ENCODE results near the gene TEAD2. TPM values are rescaled to one million over a fixed set of nuclear protein-coding genes. Genes with fewer than 3 reads are reported as not detected.

TEAD2 gene
- total RNA-seq, 1 donor from 2014 or later, result 63.8 TPM

DNA sequence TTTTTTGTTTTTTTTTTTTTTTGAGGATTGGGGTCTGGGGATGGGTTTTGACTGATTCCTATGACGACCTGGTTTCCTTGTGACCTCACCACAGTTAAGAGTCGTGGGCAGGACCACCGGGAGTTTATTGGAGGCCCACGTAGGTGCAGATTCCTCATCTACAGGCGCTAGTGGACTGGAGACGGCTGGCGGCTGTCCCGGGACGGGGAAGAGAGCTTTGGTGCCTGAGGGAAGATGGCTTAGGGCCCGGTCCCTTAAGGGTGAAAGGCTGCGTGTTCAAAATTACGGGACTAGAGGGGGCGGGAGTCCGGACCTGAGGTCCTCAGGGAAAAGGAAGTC is 682 bp upstream of the TEAD2 start:
- Mint-ChIP-seq H3K4me3 (ENCODE audit: unreplicated experiment) (no peak overlapping the region), H3K36me3 (ENCODE audit: low read depth) (peaks cover 4% of the 10 kb centered on the region), H3K4me1 (ENCODE audit: low read depth) (peaks cover 14% of the 10 kb centered on the region), H3K9me3 (ENCODE audit: low read depth) (no peaks in the 10 kb centered on the region), H3K27me3 (ENCODE audit: low read depth) (no peaks in the 10 kb centered on the region), H3K27ac (ENCODE audit: unreplicated experiment) (no peak overlapping the region)
- TF ChIP-seq, protein P1, sequence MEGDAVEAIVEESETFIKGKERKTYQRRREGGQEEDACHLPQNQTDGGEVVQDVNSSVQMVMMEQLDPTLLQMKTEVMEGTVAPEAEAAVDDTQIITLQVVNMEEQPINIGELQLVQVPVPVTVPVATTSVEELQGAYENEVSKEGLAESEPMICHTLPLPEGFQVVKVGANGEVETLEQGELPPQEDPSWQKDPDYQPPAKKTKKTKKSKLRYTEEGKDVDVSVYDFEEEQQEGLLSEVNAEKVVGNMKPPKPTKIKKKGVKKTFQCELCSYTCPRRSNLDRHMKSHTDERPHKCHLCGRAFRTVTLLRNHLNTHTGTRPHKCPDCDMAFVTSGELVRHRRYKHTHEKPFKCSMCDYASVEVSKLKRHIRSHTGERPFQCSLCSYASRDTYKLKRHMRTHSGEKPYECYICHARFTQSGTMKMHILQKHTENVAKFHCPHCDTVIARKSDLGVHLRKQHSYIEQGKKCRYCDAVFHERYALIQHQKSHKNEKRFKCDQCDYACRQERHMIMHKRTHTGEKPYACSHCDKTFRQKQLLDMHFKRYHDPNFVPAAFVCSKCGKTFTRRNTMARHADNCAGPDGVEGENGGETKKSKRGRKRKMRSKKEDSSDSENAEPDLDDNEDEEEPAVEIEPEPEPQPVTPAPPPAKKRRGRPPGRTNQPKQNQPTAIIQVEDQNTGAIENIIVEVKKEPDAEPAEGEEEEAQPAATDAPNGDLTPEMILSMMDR (IDR thresholded peaks at IDR 0.05), result no peak
- DNase-seq (ENCODE audit: low spot score), result no peak

DNA sequence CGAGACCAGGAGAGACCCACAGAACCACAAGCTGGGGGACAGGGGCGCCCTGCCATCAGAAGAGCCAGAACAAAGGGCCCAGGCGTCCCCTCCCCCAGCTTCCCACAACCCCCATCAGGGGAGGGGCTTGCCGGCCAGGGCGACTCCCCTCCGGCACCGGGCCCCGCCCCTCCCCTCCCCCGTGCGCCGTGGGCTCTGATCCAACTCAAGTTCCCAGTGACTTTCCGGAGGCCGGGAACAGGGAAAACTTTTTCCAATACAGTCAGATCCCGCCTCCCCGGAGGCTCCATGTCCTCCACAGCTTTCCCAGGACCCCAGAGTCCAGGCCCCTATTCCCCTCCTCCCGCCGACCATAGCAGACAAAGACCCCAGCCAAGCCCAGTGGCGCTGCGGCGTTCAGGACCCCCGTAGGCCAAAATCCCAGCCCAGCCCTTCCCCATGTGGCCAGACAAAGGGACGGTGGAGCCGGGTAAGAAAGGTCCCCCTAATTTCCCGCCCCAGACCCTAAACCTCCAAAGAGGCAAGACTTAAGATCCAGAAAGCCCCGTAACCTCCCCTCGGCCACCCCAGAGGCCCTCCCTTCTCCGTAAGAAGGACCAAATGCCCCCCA is 673 bp downstream of the TEAD2 start:
- TF ChIP-seq, protein P1 (IDR thresholded peaks at IDR 0.05), result no peak
- DNase-seq (ENCODE audit: low spot score), result no peak

DNA sequence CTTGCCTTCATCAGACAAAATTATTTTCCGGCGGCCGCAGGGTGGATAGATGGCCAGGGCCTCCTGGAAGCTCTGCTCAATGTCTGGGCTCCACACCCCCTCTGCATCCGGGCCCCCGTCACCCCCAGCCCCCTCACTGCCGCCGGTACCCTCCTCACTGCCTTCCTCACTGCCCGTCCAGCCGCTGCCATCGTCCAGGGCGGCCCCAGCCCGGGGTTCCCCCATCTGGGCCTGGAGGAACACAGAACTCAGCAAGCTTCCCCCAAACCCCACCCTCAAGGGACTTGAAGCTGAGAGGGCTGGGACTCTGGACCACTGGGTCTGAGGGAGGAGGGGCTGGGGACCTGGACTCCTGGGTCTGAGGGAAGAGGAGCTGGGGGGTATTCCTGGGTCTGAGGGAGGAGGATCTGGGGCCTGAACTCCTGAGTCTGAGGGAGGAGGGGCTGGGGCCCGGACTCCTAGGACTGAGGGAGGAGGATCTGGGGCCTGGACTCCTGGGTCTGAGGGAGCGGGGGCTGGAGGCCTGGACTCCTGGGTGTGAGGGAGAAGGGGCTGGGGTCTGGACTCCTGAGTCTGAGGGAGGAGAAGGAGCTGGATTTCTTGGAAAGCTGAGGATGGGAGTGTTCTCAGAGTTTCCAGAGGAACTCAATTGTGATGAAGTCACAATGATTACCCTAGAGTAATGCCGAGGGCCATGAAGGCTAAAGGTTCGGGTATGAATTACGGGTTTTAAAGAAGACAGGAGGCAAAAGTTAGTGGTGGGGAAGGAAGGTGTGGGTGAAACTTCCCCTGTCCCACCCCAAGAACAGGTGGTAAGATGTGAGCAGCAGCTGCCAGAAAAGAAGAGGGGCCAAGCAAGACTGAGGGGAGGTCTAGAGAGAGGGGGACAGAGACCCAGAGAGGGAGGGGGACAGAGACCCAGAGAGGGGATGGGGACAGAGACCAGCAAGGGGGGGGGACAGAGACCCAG is 2.1 kb downstream of the TEAD2 start:
- DNase-seq (ENCODE audit: low spot score), result no peak
- Mint-ChIP-seq H3K4me3 (ENCODE audit: unreplicated experiment) (no peak overlapping the region), H3K27ac (ENCODE audit: unreplicated experiment) (peak overlapping the region; percentile 80), H3K36me3 (ENCODE audit: low read depth) (peaks cover 12% of the 10 kb centered on the region), H3K27me3 (ENCODE audit: low read depth) (no peaks in the 10 kb centered on the region), H3K4me1 (ENCODE audit: low read depth) (peaks cover 33% of the 10 kb centered on the region), H3K9me3 (ENCODE audit: low read depth) (no peaks in the 10 kb centered on the region)
- TF ChIP-seq, protein P1 (IDR thresholded peaks at IDR 0.05), result no peak

More for the DNA sequence above, 673 bp downstream of the TEAD2 start:
- H3K4me1 Mint-ChIP-seq (ENCODE audit: low read depth), result peaks cover 25% of the 10 kb centered on the region
- peaks cover 7% of the 10 kb centered on the region for H3K36me3 Mint-ChIP-seq (ENCODE audit: low read depth)
- H3K9me3 Mint-ChIP-seq (ENCODE audit: low read depth), result no peaks in the 10 kb centered on the region
- no peak overlapping the region for H3K4me3 Mint-ChIP-seq (ENCODE audit: unreplicated experiment)
- H3K27me3 Mint-ChIP-seq (ENCODE audit: low read depth), result no peaks in the 10 kb centered on the region
- no peak overlapping the region for H3K27ac Mint-ChIP-seq (ENCODE audit: unreplicated experiment)

DNA sequence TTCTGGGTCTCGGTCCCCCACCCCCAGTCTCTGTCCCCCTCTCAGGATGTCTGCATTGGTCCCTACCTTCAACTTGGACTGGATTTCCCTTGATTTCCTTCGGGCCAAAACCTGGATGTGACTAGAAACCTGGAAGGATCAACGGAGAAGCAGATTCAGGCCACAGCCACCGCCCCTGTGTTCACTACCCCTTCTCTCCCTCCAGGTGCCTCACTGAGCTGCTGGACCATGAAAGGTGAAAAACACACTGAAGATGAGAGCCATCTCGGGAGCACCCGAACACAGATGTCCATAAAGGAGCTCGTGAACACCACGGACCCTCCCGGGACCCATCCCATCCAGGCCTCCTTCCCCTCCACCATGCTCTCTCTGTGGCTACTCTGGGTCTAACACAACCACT is 5.0 kb downstream of the TEAD2 start:
- Mint-ChIP-seq H3K27ac (ENCODE audit: unreplicated experiment) (no peak overlapping the region), H3K9me3 (ENCODE audit: low read depth) (no peaks in the 10 kb centered on the region), H3K36me3 (ENCODE audit: low read depth) (peaks cover 23% of the 10 kb centered on the region), H3K27me3 (ENCODE audit: low read depth) (no peaks in the 10 kb centered on the region), H3K4me3 (ENCODE audit: unreplicated experiment) (no peak overlapping the region), H3K4me1 (ENCODE audit: low read depth) (peaks cover 33% of the 10 kb centered on the region)
- DNase-seq (ENCODE audit: low spot score), result no peak
- TF ChIP-seq, protein P1 (IDR thresholded peaks at IDR 0.05), result no peak

DNA sequence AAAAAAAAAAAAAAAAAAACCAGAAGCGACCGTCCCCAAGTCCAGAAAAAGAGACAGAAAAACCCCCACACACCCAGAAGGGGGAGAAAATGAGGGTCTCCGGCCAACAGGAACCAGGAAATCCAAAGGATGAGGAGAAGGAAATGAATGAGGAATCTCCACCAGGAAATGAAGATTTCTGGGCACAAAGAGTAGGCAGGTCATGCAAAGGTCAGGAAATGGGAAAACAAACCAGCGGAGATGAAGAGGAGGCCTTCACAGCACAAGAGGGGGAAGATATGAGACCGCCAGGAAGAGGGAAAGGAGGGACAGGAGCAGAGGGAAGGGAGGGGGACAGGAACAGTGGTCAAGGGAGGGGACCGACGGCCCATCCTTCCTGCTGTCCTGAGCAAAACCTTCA is 5.8 kb downstream of the TEAD2 start:
- DNase-seq (ENCODE audit: low spot score), result no peak
- Mint-ChIP-seq H3K36me3 (ENCODE audit: low read depth) (peaks cover 25% of the 10 kb centered on the region), H3K9me3 (ENCODE audit: low read depth) (no peaks in the 10 kb centered on the region), H3K4me3 (ENCODE audit: unreplicated experiment) (peak overlapping the region; percentile 16), H3K27me3 (ENCODE audit: low read depth) (no peaks in the 10 kb centered on the region), H3K27ac (ENCODE audit: unreplicated experiment) (peak overlapping the region; percentile 45), H3K4me1 (ENCODE audit: low read depth) (peaks cover 33% of the 10 kb centered on the region)
- TF ChIP-seq, protein P1 (IDR thresholded peaks at IDR 0.05), result no peak
